Thoracic aorta (tissue), 2 donors: ENCODE results near the gene CIAO2A. TPM values are rescaled to one million over a fixed set of nuclear protein-coding genes. Genes with fewer than 3 reads are reported as not detected.

Experiments used
- ATAC-seq: fragments of 150-250 bp; one replicate; pipeline ENCODE4 v1.8.0; 2017; ENCODE audit warnings: low read depth; ENCODE audit not compliant: insufficient number of reproducible peaks, low FRiP score
- DNase-seq: peaks from one replicate; pipeline ENCODE4 v3.0.0-alpha.2; 2020; ENCODE audit warnings: low spot score
- H3K27ac ChIP-seq, 2 donors: fragments of 200-600 bp; sonication (generic); 1 replicate in 1 of 2; 2 replicates in 1 of 2; pipeline ENCODE4 v1.5.1; 2016; ENCODE audit warnings: mild to moderate bottlenecking in 2 of 2, moderate library complexity in 2 of 2
- H3K27me3 ChIP-seq: fragments of 200-600 bp; sonication (generic); replicated peaks from 2 replicates; pipeline ENCODE4 v1.6.0; 2016; ENCODE audit warnings: mild to moderate bottlenecking; ENCODE audit not compliant: insufficient read depth
- H3K36me3 ChIP-seq: fragments of 200-600 bp; sonication (generic); one replicate; pipeline ENCODE4 v1.5.1; 2016
- H3K4me1 ChIP-seq, 2 donors: fragments of 200-600 bp; sonication (generic); 1 replicate in 1 of 2; 2 replicates in 1 of 2; pipeline versions ENCODE4 v1.5.1 to v1.6.0; 2016; ENCODE audit warnings: low read depth in 2 of 2, mild to moderate bottlenecking in 1 of 2; ENCODE audit not compliant: control insufficient read depth in 1 of 2
- H3K4me3 ChIP-seq: fragments of 200-600 bp; sonication (generic); 2 replicates; pipeline ENCODE4 v1.5.1; 2016; ENCODE audit warnings: mild to moderate bottlenecking
- H3K9me3 ChIP-seq: fragments of 200-600 bp; sonication (generic); 2 replicates; pipeline ENCODE4 v1.5.1; 2016
- total RNA-seq, 2 donors: library from RNA; depleted of rRNA; stranded (reverse); fragments of >200 nt; gene quantifications; one replicate each; pipeline versions ENCODE4 v1.1.0 to v1.2.3, GENCODE V29; 2016
- TF ChIP-seq, protein P1 (sequence below): fragments of 200-600 bp; sonication (generic); IDR thresholded peaks from one replicate; pipeline ENCODE4 v1.5.1; 2019; ENCODE audit warnings: antibody characterized with exemption

Gene CIAO2A
- total RNA-seq, 2 donors from 2014 or later, result 16.9 to 24.4 TPM

DNA sequence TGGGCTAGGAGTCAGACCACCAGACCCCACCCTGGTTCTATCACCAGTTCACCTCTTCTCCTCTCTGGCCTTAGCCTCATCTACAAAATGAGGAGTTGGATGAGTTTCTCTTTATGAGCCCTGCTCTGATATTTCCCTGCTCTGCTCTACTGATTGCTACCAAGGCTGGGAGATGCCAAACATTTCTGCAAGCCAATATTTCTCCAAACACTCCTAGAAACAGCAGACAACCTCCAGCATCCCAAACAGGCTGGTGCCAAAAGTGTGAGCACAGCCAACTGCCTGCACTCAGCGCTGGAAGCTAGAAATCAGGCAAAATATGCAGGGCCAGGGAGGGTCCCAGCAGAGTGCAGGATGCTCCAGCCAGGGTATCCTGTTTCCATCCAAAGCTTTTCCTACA lies 58.1 kb downstream of the CIAO2A start:
- Histone ChIP-seq H3K4me3 (no peak overlapping the region), H3K4me1 (no peaks in the 10 kb centered on the region), H3K36me3 (no peaks in the 10 kb centered on the region), H3K9me3 (no peaks in the 10 kb centered on the region), H3K27me3 (no peaks in the 10 kb centered on the region), H3K27ac (no peak overlapping the region)
- TF ChIP-seq, protein P1, sequence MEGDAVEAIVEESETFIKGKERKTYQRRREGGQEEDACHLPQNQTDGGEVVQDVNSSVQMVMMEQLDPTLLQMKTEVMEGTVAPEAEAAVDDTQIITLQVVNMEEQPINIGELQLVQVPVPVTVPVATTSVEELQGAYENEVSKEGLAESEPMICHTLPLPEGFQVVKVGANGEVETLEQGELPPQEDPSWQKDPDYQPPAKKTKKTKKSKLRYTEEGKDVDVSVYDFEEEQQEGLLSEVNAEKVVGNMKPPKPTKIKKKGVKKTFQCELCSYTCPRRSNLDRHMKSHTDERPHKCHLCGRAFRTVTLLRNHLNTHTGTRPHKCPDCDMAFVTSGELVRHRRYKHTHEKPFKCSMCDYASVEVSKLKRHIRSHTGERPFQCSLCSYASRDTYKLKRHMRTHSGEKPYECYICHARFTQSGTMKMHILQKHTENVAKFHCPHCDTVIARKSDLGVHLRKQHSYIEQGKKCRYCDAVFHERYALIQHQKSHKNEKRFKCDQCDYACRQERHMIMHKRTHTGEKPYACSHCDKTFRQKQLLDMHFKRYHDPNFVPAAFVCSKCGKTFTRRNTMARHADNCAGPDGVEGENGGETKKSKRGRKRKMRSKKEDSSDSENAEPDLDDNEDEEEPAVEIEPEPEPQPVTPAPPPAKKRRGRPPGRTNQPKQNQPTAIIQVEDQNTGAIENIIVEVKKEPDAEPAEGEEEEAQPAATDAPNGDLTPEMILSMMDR, result no peak
- ATAC-seq, result no peak
- DNase-seq, result no peak

DNA sequence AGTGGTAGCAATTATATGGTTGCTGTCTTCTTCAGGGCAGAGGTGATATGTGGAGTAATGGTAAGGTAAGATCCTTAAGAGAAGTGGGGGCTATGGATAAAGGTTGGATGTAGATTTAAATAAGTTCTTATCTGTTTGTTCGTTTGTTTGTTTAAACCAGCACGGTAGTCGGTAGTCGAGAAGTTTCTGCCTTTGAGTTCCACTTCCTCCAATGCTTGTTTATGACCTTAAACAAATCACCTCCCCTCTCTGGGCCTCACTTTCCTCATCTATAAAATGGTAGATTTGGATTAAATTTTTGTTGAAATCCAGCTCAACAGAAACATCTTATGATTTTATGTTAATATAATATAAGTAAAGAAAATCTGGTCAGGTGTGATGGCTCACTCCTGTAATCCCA lies 59.1 kb downstream of the CIAO2A start:
- TF ChIP-seq, protein P1, result no peak
- Histone ChIP-seq H3K4me3 (no peak overlapping the region), H3K36me3 (no peaks in the 10 kb centered on the region), H3K4me1 (no peaks in the 10 kb centered on the region), H3K27ac (no peak overlapping the region), H3K27me3 (no peaks in the 10 kb centered on the region), H3K9me3 (no peaks in the 10 kb centered on the region)
- ATAC-seq (no peak), DNase-seq (no peak)

DNA sequence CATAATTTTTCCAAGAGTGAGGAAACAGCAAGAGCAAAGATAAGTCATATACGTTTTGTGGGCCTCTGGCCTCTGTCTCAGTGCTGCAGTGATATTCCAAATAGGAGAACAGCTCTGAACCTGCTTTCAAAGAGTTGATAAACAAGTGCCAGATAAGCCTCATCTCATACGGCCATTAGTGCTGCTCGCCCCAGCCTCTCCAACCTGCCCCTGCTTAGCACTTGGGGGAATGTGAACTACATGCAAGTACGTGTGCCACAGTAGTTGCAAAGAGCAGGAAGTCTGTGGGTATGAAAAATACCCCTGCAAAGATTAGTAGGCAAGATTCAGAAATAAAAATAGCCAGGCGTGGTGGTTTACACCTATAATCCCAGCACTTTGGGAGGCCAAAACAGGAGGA lies 61.3 kb downstream of the CIAO2A start:
- no peak for ATAC-seq
- DNase-seq, result no peak
- no peaks in the 10 kb centered on the region for H3K9me3 ChIP-seq
- H3K27me3 ChIP-seq, result no peaks in the 10 kb centered on the region
- no peak overlapping the region for H3K4me3 ChIP-seq
- no peaks in the 10 kb centered on the region for H3K36me3 ChIP-seq
- no peak overlapping the region for H3K27ac ChIP-seq
- TF ChIP-seq, protein P1, result no peak
- H3K4me1 ChIP-seq, result no peaks in the 10 kb centered on the region

DNA sequence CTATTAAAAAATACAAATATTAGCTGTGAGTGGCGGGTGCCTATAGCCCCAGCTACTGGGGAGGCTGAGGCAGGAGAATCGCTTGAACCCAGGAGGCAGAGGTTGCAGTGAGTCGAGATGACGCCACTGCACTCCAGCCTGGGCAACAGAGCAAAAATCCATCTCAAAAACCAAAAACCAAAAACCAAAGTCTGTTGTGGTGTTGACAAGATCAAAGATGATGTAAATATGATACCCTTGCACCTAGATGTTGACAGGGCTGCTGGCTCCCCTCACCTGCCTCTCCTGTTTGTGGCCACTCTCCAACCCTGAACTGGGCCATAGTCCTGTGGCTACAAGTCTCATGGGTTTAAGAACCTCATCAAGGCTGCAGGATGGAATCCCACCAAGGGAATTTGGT lies 63.5 kb downstream of the CIAO2A start:
- H3K4me3 ChIP-seq, result no peak overlapping the region
- DNase-seq, result no peak
- no peak overlapping the region for H3K27ac ChIP-seq
- H3K9me3 ChIP-seq, result no peaks in the 10 kb centered on the region
- H3K36me3 ChIP-seq, result no peaks in the 10 kb centered on the region
- no peaks in the 10 kb centered on the region for H3K27me3 ChIP-seq
- TF ChIP-seq, protein P1, result no peak
- no peak for ATAC-seq
- H3K4me1 ChIP-seq, result no peaks in the 10 kb centered on the region

DNA sequence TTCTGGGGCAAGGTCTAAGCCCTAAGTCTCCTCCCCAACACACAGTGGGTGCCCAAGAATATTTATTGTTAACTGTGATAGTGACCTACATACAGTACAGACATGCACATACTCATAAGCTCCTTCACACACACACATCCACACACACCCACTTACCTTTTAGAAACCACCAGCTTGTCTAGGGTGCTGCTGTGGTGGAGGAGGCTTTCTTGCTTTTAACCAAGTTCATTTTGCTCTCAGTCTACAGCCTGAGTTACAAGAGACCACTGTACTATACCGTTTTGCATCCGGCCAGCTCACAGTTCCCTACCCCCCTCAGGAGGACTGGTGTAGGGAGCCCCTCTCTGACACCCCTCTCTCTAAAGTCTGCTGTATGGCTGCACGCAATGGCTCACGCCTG lies 64.0 kb downstream of the CIAO2A start:
- TF ChIP-seq, protein P1, result no peak
- DNase-seq (no peak), ATAC-seq (no peak)
- no peaks in the 10 kb centered on the region for H3K36me3 ChIP-seq
- H3K4me3 ChIP-seq, result no peak overlapping the region
- H3K27me3 ChIP-seq, result no peaks in the 10 kb centered on the region
- H3K9me3 ChIP-seq, result no peaks in the 10 kb centered on the region
- no peaks in the 10 kb centered on the region for H3K4me1 ChIP-seq
- no peak overlapping the region for H3K27ac ChIP-seq
